ENCODE data around the gene FJX1. TPM values are rescaled to one million over a fixed set of nuclear protein-coding genes. Genes with fewer than 3 reads are reported as not detected.

FJX1 gene
- total RNA-seq, 2 experiments from 2014 or later: 0.63 TPM; not detected in 1

GRCh38 chr11:35608502-35608901 is 9.8 kb upstream of the FJX1 start:
- intact Hi-C loops (cut with micrococcal nuclease; ENCODE audit: unreplicated experiment): no loop called here
- no peaks in the 10 kb centered on the region for H3K9me3 ChIP-seq (ENCODE audit: low read length)
- H3K27ac ChIP-seq (ENCODE audit: low read depth, low read length, poor library complexity, severe bottlenecking): no peak overlapping the region
- H4K20me1 ChIP-seq (ENCODE audit: insufficient read depth, low read length): no peaks in the 10 kb centered on the region
- H3K9me2 ChIP-seq (ENCODE audit: insufficient read depth, low read length): no peaks in the 10 kb centered on the region
- no peak overlapping the region for H2AFZ ChIP-seq (ENCODE audit: low read length)
- no peak overlapping the region for H3K4me2 ChIP-seq (ENCODE audit: low read length)
- H3K4me3 ChIP-seq (ENCODE audit: low read depth, low read length, poor library complexity, severe bottlenecking): no peak overlapping the region
- no peak for DNase-seq (ENCODE audit: low spot score)
- no peak for TF ChIP-seq EZH2phosphoT487 (IDR thresholded peaks at IDR 0.05; ENCODE audit: borderline replicate concordance, low read depth, low read length)
- TF ChIP-seq CTCF (conservative IDR thresholded peaks at IDR 0.05; ENCODE audit: low read length): no peak
- ChIA-PET POLR2A (interaction anchor here (0.7 kb wide), 1 partner anchor 354 kb away, joined by 3 read pairs; no protein-coding TSS in a partner anchor), CTCF (ENCODE audit: unreplicated experiment) (no interaction called here)
- no peaks in the 10 kb centered on the region for H3K36me3 ChIP-seq (ENCODE audit: insufficient read depth, low read length)
- BruUV-seq (replicated peaks): no TSS peak
- H3K4me1 ChIP-seq (ENCODE audit: insufficient read depth, low read length, poor library complexity, severe bottlenecking): no peaks in the 10 kb centered on the region
- H3K79me2 ChIP-seq (ENCODE audit: insufficient read depth, low read depth, low read length): no peaks in the 10 kb centered on the region

DNA sequence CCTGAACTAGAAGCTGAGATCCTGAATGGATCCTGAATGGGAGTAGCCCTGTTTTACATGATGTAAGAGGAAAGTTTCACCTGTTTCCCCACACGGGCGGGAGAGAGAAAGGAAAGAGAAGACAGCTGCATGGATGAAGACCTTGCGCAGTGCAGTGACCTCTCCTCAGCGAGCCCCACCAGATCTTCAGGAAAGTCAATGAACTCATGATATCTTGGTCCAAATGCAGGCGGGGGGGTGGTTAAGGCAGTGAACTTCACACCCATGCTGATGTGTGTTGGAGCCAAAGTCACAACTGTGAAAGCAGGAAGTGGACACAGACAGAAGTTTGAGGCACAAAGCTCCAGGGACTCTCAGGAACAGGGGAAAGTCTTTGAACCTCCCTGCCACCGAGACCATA is 8.6 kb upstream of the FJX1 start:
- ChIA-PET CTCF (ENCODE audit: unreplicated experiment) (no interaction called here), POLR2A (no interaction called here)
- intact Hi-C loops (cut with micrococcal nuclease; ENCODE audit: unreplicated experiment): no loop called here

GRCh38 chr11:35610631-35611030 is 7.6 kb upstream of the FJX1 start:
- BruUV-seq (replicated peaks): no TSS peak
- Histone ChIP-seq H3K4me3 (ENCODE audit: low read depth, low read length, poor library complexity, severe bottlenecking) (no peak overlapping the region), H3K36me3 (ENCODE audit: insufficient read depth, low read length) (no peaks in the 10 kb centered on the region), H3K79me2 (ENCODE audit: insufficient read depth, low read depth, low read length) (no peaks in the 10 kb centered on the region), H3K9me3 (ENCODE audit: low read length) (no peaks in the 10 kb centered on the region), H2AFZ (ENCODE audit: low read length) (no peak overlapping the region), H3K4me2 (ENCODE audit: low read length) (no peak overlapping the region), H3K27ac (ENCODE audit: low read depth, low read length, poor library complexity, severe bottlenecking) (no peak overlapping the region), H3K9me2 (ENCODE audit: insufficient read depth, low read length) (no peaks in the 10 kb centered on the region), H3K4me1 (ENCODE audit: insufficient read depth, low read length, poor library complexity, severe bottlenecking) (no peaks in the 10 kb centered on the region), H4K20me1 (ENCODE audit: insufficient read depth, low read length) (no peaks in the 10 kb centered on the region)
- CTCF ChIA-PET (ENCODE audit: unreplicated experiment): no interaction called here
- TF ChIP-seq CTCF (conservative IDR thresholded peaks at IDR 0.05; ENCODE audit: low read length) (no peak), EZH2phosphoT487 (IDR thresholded peaks at IDR 0.05; ENCODE audit: borderline replicate concordance, low read depth, low read length) (no peak)
- intact Hi-C loops (cut with micrococcal nuclease; ENCODE audit: unreplicated experiment): no loop called here
- no peak for DNase-seq (ENCODE audit: low spot score)
- POLR2A ChIA-PET: no interaction called here

More for the DNA sequence above, 8.6 kb upstream of the FJX1 start:
- no peak for TF ChIP-seq CTCF (conservative IDR thresholded peaks at IDR 0.05; ENCODE audit: low read length)
- no peak for TF ChIP-seq EZH2phosphoT487 (IDR thresholded peaks at IDR 0.05; ENCODE audit: borderline replicate concordance, low read depth, low read length)
- no peak overlapping the region for H3K27ac ChIP-seq (ENCODE audit: low read depth, low read length, poor library complexity, severe bottlenecking)
- no TSS peak for BruUV-seq (replicated peaks)
- H3K4me3 ChIP-seq (ENCODE audit: low read depth, low read length, poor library complexity, severe bottlenecking): no peak overlapping the region
- no peaks in the 10 kb centered on the region for H3K9me2 ChIP-seq (ENCODE audit: insufficient read depth, low read length)
- no peak overlapping the region for H2AFZ ChIP-seq (ENCODE audit: low read length)
- no peaks in the 10 kb centered on the region for H4K20me1 ChIP-seq (ENCODE audit: insufficient read depth, low read length)
- no peaks in the 10 kb centered on the region for H3K79me2 ChIP-seq (ENCODE audit: insufficient read depth, low read depth, low read length)
- H3K4me2 ChIP-seq (ENCODE audit: low read length): no peak overlapping the region
- H3K36me3 ChIP-seq (ENCODE audit: insufficient read depth, low read length): no peaks in the 10 kb centered on the region
- H3K9me3 ChIP-seq (ENCODE audit: low read length): no peaks in the 10 kb centered on the region
- DNase-seq (ENCODE audit: low spot score): no peak
- H3K4me1 ChIP-seq (ENCODE audit: insufficient read depth, low read length, poor library complexity, severe bottlenecking): no peaks in the 10 kb centered on the region

Data from OCI-LY7 (cell line).